NOMO-1 (cell line): Measurements from ENCODE around the gene SVBP.
"Not testable (repeated sequence)": the region's sequence is repeated elsewhere in the genome, so short reads cannot be mapped to it uniquely, and the experiment has no call there.

ENCODE experiments used
- DNase-seq, 2 experiments: peaks; one replicate each; lab custom pipeline; 2025; ENCODE audit not compliant: unreplicated experiment in 2 of 2; lab: John Stamatoyannopoulos, UW

Gene SVBP

GRCh38 chr1:42816585-42817439 is at the start of gene SVBP, which contains the start of gene ERMAP:
Gene SVBP, minus strand, starts transcription at chr1:42817397. Its CDS starts 853 bp downstream, at chr1:42816544.
Gene ERMAP, plus strand, starts transcription at chr1:42817122. Its CDS starts 13,327 bp downstream, at chr1:42830449.
- peak; percentile 82 to 90 for DNase-seq

GRCh38 chr1:42866549-42866948 is 49.4 kb upstream of the SVBP start:
- DNase-seq = no peak

GRCh38 chr1:42861014-42861399 is 43.8 kb upstream of the SVBP start:
- DNase-seq = no peak

GRCh38 chr1:42860339-42861013 is 43.3 kb upstream of the SVBP start:
- no peak for DNase-seq

GRCh38 chr1:42859366-42859765 is 42.2 kb upstream of the SVBP start:
- not testable (repeated sequence) for DNase-seq

GRCh38 chr1:42856554-42856953 is 39.4 kb upstream of the SVBP start:
- not testable (repeated sequence) for DNase-seq

GRCh38 chr1:42853116-42853884 is 36.1 kb upstream of the SVBP start:
- no peak for DNase-seq

GRCh38 chr1:42852608-42852980 is 35.4 kb upstream of the SVBP start:
- no peak for DNase-seq

GRCh38 chr1:42851960-42852607 is 34.9 kb upstream of the SVBP start:
- DNase-seq = no peak

- DNase-seq = no peak
Observed at GRCh38 chr1:42851420-42851819, 34.2 kb upstream of the SVBP start.

- no peak for DNase-seq
Observed at GRCh38 chr1:42849944-42850343, 32.7 kb upstream of the SVBP start.

- DNase-seq = no peak
Observed at GRCh38 chr1:42848823-42849537, 31.8 kb upstream of the SVBP start.

- DNase-seq = no peak
Observed at GRCh38 chr1:42847721-42848460, 30.7 kb upstream of the SVBP start.

GRCh38 chr1:42847111-42847595 is 30.0 kb upstream of the SVBP start:
- no peak for DNase-seq

GRCh38 chr1:42846257-42847110 is 29.3 kb upstream of the SVBP start, which contains the start of gene ZNF691:
Gene ZNF691, plus strand, starts transcription at chr1:42846613. Its CDS starts 3,046 bp downstream, at chr1:42849659.
- peak; percentile 96 to 97 for DNase-seq

- DNase-seq = no peak
Observed at GRCh38 chr1:42845866-42846256, 28.7 kb upstream of the SVBP start.

- DNase-seq = no peak
Observed at GRCh38 chr1:42845193-42845592, 28.0 kb upstream of the SVBP start.

- no peak for DNase-seq
Observed at GRCh38 chr1:42844592-42845140, 27.5 kb upstream of the SVBP start.
